CD4-positive, alpha-beta T cell treated with Interleukin-2 at 100 ng/mL for 4 hours (primary cell): ENCODE results near the gene DDX31.

Experiments
- DNase-seq: peaks from one replicate; pipeline ENCODE4 v3.0.0-alpha.2; 2020; ENCODE audit warnings: low spot score

DDX31 gene

DNA sequence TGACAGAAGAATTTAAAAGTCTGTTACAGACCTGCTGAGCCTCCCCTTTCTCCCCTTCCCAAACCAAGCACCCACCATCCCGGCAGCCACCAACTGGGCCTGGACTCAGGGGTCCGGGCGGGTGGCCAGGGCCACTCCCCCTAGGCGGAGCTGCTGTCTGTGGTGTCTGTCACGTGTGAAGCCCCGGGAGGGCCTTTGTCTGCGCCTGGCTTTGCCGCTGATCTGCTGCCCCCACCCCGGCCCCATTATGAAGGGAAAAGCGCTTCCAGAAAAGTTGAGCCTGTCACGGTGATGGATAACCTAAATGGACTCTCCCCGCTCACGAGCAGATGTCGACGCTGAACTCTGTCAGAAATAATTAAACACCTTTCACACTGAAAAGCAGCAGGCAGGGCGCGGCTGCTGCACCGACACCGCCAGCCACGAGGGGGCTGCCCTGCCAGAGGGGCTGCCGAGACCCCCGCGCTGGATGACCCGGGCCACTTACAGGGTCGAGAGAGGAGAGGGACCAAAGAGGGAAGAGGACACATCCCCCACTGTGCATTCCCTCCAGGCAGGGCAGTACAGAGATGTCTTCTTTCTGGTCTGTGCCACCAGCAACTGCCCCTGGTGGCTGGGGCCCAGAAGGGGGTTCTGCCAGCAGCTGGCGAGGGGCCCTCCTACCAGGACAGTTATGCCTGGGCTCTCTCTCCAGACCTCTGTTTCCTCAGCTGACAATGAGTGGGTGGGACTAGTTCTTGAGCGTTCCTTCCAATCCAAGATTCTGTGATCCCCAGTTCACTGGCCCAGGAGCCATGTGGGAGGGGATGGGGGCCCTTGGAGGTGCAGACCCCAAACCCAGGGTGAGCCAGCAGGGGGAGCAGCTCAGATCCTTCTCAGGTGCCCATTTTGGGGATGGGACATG lies 123.4 kb downstream of the DDX31 start:
- DNase-seq: no peak

DNA sequence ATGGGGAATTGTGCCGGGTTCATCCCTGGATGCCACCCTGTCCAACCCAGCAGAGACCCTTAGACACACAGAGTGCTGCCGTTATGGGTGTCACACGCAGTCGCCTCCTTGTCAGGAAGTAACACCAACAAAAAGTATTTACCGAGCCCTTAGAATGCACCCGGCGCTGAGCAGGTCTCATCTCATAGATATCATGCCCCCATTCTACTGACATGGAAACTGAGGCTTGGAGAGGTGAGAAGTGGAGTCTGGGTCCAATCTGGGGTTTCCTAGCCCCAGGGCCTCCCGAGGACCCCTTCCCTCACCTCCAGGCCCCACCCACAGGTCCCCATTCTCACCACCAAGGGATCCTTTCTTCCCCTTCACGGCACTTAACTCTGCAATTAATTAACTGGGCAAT lies 124.2 kb downstream of the DDX31 start:
- no peak for DNase-seq

DNA sequence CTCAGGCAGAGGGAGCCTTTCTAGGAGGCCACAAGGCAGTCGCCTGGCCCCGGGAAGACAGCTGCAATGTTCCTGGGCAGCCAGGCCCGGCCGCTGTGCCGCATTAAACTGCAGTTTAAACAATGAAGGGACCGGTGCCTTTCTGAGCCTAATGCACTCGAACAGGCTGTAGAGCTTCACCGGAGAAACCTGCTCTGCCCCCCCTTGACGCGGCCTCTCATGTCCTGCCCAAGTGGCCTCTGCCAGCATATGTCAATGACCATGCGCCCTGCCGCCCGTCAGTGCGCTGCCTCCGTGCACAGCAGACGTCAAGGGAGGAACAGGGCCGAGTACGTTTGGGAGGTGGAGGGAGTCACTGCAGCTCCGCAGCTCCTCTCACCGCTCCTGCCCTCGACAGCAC lies 125.8 kb downstream of the DDX31 start:
- DNase-seq: no peak

DNA sequence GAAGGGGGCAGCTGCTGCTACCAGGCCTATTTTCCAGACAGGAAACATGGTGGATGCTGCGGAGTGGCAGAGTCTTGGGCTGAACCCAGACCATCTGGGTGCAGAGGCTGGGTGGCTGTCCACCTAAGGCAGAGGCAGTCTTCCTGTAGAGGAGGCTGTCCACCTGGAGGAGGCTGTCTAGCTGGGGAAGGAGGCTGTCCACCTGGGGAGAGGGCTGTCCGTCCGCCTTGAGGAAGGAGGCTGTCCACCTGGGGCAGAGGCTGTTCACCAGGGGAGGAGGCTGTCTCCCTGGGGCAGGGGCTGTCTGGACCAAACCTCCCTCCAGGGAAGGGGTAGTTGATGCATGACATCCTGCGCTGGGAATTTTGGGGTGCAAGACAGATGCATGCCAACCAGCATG lies 126.5 kb downstream of the DDX31 start:
- no peak for DNase-seq
